ENCODE measurements around the gene PTPRT. TPM values are rescaled to one million over a fixed set of nuclear protein-coding genes. Genes with fewer than 3 reads are reported as not detected.

PTPRT gene
- polyA plus RNA-seq, 1 of the 3 experiments (the other 2 are of a cell fraction) = not detected

DNA sequence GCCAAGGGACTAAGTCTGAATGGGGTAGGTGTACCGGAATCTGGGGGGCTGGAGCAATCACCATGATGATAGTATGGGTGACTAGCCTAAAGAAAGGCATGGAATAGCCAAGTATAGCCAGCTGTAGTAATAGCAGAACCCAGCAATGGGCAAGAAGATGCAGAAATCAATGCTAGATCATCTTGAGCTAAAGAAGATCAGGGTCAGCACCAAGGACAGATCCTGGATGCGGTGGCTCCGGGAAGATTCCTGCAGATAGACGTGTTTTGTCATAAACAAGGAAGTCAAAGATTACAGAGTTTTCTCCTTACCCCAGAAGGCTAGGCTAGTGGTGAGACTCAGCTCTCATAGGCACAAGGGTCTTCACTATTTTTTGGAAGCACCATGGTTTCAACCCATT is 1009.9 kb downstream of the PTPRT start:
- H3K9me3 ChIP-seq = no peaks in the 10 kb centered on the region
- H3K36me3 ChIP-seq (replicated peaks in 1 of 2; ENCODE audit: control insufficient read depth in 1 of 2, insufficient read depth in 2 of 2, low read length in 1 of 2) = no peaks in the 10 kb centered on the region
- TF ChIP-seq, protein P1, sequence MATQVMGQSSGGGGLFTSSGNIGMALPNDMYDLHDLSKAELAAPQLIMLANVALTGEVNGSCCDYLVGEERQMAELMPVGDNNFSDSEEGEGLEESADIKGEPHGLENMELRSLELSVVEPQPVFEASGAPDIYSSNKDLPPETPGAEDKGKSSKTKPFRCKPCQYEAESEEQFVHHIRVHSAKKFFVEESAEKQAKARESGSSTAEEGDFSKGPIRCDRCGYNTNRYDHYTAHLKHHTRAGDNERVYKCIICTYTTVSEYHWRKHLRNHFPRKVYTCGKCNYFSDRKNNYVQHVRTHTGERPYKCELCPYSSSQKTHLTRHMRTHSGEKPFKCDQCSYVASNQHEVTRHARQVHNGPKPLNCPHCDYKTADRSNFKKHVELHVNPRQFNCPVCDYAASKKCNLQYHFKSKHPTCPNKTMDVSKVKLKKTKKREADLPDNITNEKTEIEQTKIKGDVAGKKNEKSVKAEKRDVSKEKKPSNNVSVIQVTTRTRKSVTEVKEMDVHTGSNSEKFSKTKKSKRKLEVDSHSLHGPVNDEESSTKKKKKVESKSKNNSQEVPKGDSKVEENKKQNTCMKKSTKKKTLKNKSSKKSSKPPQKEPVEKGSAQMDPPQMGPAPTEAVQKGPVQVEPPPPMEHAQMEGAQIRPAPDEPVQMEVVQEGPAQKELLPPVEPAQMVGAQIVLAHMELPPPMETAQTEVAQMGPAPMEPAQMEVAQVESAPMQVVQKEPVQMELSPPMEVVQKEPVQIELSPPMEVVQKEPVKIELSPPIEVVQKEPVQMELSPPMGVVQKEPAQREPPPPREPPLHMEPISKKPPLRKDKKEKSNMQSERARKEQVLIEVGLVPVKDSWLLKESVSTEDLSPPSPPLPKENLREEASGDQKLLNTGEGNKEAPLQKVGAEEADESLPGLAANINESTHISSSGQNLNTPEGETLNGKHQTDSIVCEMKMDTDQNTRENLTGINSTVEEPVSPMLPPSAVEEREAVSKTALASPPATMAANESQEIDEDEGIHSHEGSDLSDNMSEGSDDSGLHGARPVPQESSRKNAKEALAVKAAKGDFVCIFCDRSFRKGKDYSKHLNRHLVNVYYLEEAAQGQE (IDR thresholded peaks at IDR 0.05; ENCODE audit: low read depth, low read length) = 0 out of 2 replicates have a peak, but pooled peaks have one; percentile 35
- TF ChIP-seq FOXM1 (IDR thresholded peaks at IDR 0.05; ENCODE audit: low read depth) (no peak), RAD21 (IDR thresholded peaks at IDR 0.05; ENCODE audit: low read length) (no peak), YY1 (IDR thresholded peaks at IDR 0.05; ENCODE audit: low read depth) (no peak)
- H3K79me2 ChIP-seq (ENCODE audit: insufficient read depth) = no peaks in the 10 kb centered on the region
- H3F3A ChIP-seq (replicated peaks; ENCODE audit: insufficient read depth) = no peaks in the 10 kb centered on the region
- ChIA-PET CTCF (interaction anchor here (1.3 to 2.7 kb wide), 4 partner anchors 9 to 1012 kb away, joined by 3 to 10 read pairs (median 4); no protein-coding TSS in a partner anchor), POLR2A (no interaction called here)
- H3K27ac ChIP-seq (ENCODE audit: low read depth in 2 of 2, low read length in 1 of 2) = no peak overlapping the region
- WGBS (ENCODE audit: low lambda C conversion rate) = 30% methylated on average over 4 of the region's 4 CpGs
- H3K9ac ChIP-seq = no peak overlapping the region
- H3K4me1 ChIP-seq (ENCODE audit: control insufficient read depth in 1 of 2, insufficient read depth in 2 of 2, low read depth in 1 of 2, low read length in 1 of 2) = no peaks in the 10 kb centered on the region
- no peaks in the 10 kb centered on the region for H3K9me2 ChIP-seq
- H3K27me3 ChIP-seq (ENCODE audit: insufficient read depth) = no peaks in the 10 kb centered on the region
- no peaks in the 10 kb centered on the region for H4K20me1 ChIP-seq (ENCODE audit: insufficient read depth)
- no peak overlapping the region for H3K4me3 ChIP-seq (ENCODE audit: low read depth in 2 of 2, low read length in 1 of 2)
- DNase-seq = no peak
- H2AFZ ChIP-seq (ENCODE audit: low read depth) = no peak overlapping the region
- no peak overlapping the region for H3K4me2 ChIP-seq

DNA sequence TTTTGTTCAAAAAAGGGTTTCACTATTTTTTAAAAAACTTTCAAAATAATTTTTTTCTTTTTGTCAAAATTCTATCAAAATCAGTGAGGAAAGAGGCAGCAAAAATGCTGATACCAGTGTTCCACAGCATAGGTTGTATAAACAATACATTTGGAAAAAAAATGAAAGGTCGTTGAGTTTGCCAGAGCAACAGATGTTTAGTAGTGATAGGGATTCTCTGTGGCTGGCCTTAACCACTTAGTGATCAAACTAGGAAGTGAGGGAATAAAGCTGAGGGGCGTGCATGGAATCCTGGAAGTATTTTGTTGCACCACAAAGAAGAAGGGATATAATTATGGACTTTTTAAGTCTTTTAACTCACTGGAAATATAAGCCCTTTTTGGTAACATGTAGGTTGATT is 1016.3 kb downstream of the PTPRT start:
- H3K27me3 ChIP-seq (ENCODE audit: insufficient read depth) = no peaks in the 10 kb centered on the region
- H4K20me1 ChIP-seq (ENCODE audit: insufficient read depth) = no peaks in the 10 kb centered on the region
- H3F3A ChIP-seq (replicated peaks; ENCODE audit: insufficient read depth) = no peaks in the 10 kb centered on the region
- POLR2A ChIA-PET = no interaction called here
- H3K4me2 ChIP-seq = no peak overlapping the region
- no peaks in the 10 kb centered on the region for H3K36me3 ChIP-seq (replicated peaks in 1 of 2; ENCODE audit: control insufficient read depth in 1 of 2, insufficient read depth in 2 of 2, low read length in 1 of 2)
- no peaks in the 10 kb centered on the region for H3K9me3 ChIP-seq
- no peak overlapping the region for H3K9ac ChIP-seq
- peak overlapping the region in 1 of 2 experiments; percentile 53; a peak in 1 of 4 replicates for H3K27ac ChIP-seq (ENCODE audit: low read depth in 2 of 2, low read length in 1 of 2)
- H3K79me2 ChIP-seq (ENCODE audit: insufficient read depth) = no peaks in the 10 kb centered on the region
- 2% methylated on average over 2 of the region's 2 CpGs for WGBS (ENCODE audit: low lambda C conversion rate)
- DNase-seq = peak; percentile 30
- TF ChIP-seq TEAD4 (IDR thresholded peaks at IDR 0.05; ENCODE audit: borderline replicate concordance, insufficient read depth) (no peak), RCOR1 (IDR thresholded peaks at IDR 0.05; ENCODE audit: low read length) (0 out of 2 replicates have a peak, but pooled peaks have one; percentile 39), JUND (IDR thresholded peaks at IDR 0.05) (no peak), MXI1 (IDR thresholded peaks at IDR 0.05; ENCODE audit: low read depth, low read length) (0 out of 2 replicates have a peak, but pooled peaks have one; percentile 18), GATA2 (CRISPR knock-in tag; IDR thresholded peaks at IDR 0.05) (peak; percentile 74), FOXJ3 (CRISPR knock-in tag; IDR thresholded peaks at IDR 0.05) (no peak), MEF2A (IDR thresholded peaks at IDR 0.05; ENCODE audit: borderline replicate concordance, low read depth) (no peak), EZH2phosphoT487 (IDR thresholded peaks at IDR 0.05; ENCODE audit: borderline replicate concordance, low read depth) (no peak), SIN3A (IDR thresholded peaks at IDR 0.05; ENCODE audit: borderline replicate concordance, low read depth, low read length) (no peak)
- TF ChIP-seq, protein P2, sequence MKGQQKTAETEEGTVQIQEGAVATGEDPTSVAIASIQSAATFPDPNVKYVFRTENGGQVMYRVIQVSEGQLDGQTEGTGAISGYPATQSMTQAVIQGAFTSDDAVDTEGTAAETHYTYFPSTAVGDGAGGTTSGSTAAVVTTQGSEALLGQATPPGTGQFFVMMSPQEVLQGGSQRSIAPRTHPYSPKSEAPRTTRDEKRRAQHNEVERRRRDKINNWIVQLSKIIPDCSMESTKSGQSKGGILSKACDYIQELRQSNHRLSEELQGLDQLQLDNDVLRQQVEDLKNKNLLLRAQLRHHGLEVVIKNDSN (IDR thresholded peaks at IDR 0.05; ENCODE audit: borderline replicate concordance, low read depth) = no peak
- no peak overlapping the region for H2AFZ ChIP-seq (ENCODE audit: low read depth)
- H3K4me1 ChIP-seq (ENCODE audit: control insufficient read depth in 1 of 2, insufficient read depth in 2 of 2, low read depth in 1 of 2, low read length in 1 of 2) = peaks cover 0 to 2% of the 10 kb centered on the region in 2 experiments; a peak in 1 of 4 replicates
- no peaks in the 10 kb centered on the region for H3K9me2 ChIP-seq
- CTCF ChIA-PET = interaction anchor here (1.3 kb wide), 1 partner anchor 14 kb away, joined by 4 read pairs; no protein-coding TSS in a partner anchor
- H3K4me3 ChIP-seq (ENCODE audit: low read depth in 2 of 2, low read length in 1 of 2) = no peak overlapping the region

Measured in SK-N-SH (cell line).